Stomach (tissue), 9 donors: Measurements from ENCODE around the gene ZFYVE21. TPM values are rescaled to one million over a fixed set of nuclear protein-coding genes. Genes with fewer than 3 reads are reported as not detected.

Experiments used
- DNase-seq, 2 donors: peaks; one replicate each; pipeline versions ENCODE4 v3.0.0 to v3.0.0-alpha.2; 2013 to 2019
- H3K27ac ChIP-seq, 5 donors: fragments of 200-600 bp in 4 of 5; sonication (generic) in 4 of 5; one replicate each; pipeline ENCODE4 v1.5.1; 2013 to 2019; ENCODE audit warnings: mild to moderate bottlenecking in 1 of 5, moderate library complexity in 1 of 5
- H3K27me3 ChIP-seq, 3 donors: fragments of 200-600 bp; sonication (generic); one replicate each; pipeline ENCODE4 v1.5.1; 2017 to 2019; ENCODE audit warnings: mixed run types in 1 of 3
- H3K36me3 ChIP-seq, 4 donors: fragments of 200-600 bp; sonication (generic); 1 replicate in 3 of 4; 2 replicates in 1 of 4; pipeline ENCODE4 v1.5.1; 2016 to 2019
- H3K4me1 ChIP-seq, 4 donors: fragments of 200-600 bp; sonication (generic); one replicate each; pipeline ENCODE4 v1.5.1; 2016 to 2019
- H3K4me3 ChIP-seq, 4 donors: fragments of 200-600 bp; sonication (generic) in 3 of 4; one replicate each; pipeline ENCODE4 v1.5.1; 2016 to 2019; ENCODE audit warnings: mild to moderate bottlenecking in 1 of 4
- H3K9me3 ChIP-seq, 4 donors: fragments of 200-600 bp; sonication (generic); one replicate each; pipeline ENCODE4 v1.5.1; 2016 to 2019
- CTCF ChIP-seq, 7 experiments: fragments of 450-650 bp in 4 of 7; fragments of 200-600 bp in 3 of 7; sonication (generic) in 3 of 7; IDR thresholded peaks; one replicate each; pipeline ENCODE4 v1.5.1; 2016 to 2019; ENCODE audit warnings: antibody characterized with exemption in 7 of 7, control low read depth in 2 of 7, mild to moderate bottlenecking in 1 of 7
- EP300 ChIP-seq: sonication (generic); formaldehyde crosslinking; IDR thresholded peaks from one replicate; pipeline ENCODE4 v1.6.1; 2017; ENCODE audit warnings: antibody characterized with exemption
- POLR2A ChIP-seq, 4 donors: fragments of 450-650 bp; IDR thresholded peaks; one replicate each; pipeline ENCODE4 v1.6.1; 2016; ENCODE audit warnings: antibody characterized with exemption in 4 of 4, control low read depth in 2 of 4, mild to moderate bottlenecking in 1 of 4, moderate library complexity in 1 of 4
- POLR2AphosphoS5 ChIP-seq, 3 donors: sonication (generic); formaldehyde crosslinking; IDR thresholded peaks; one replicate each; pipeline ENCODE4 v1.6.1; 2016; ENCODE audit warnings: antibody characterized with exemption in 3 of 3
- WGBS, 5 donors: extraction: QIAGEN DNeasy Blood & Tissue Kit in 3 of 5; methylation state at CpG; one replicate each; pipeline versions ENCODE4 v1.1.5 to v1.1.7; 2013 to 2018; 5-methylcytosine and 5-hydroxymethylcytosine counted together
- intact Hi-C: fragments of 100-400 bp; cut with DNase I; formaldehyde crosslinking; loops from one replicate; pipeline ENCODE4 v1.15.1; 2023; ENCODE audit warnings: low total_unique reads
- polyA plus RNA-seq, 3 donors: library from polyadenylated mRNA; stranded (reverse); fragments of 200-250 nt; gene quantifications; one replicate each; pipeline ENCODE4 v1.2.3, GENCODE V29; 2013
- total RNA-seq, 5 donors: library from RNA; depleted of rRNA; stranded (reverse); fragments of >200 nt; gene quantifications; one replicate each; pipeline versions ENCODE4 v1.1.0 to v1.2.3, GENCODE V29; 2014 to 2016
- donor health status: healthy with polysubstance abuse.
- donor health status: Bipolar disorder and iron deficiency.
- donor health status: healthy.

The ZFYVE21 gene
- total and polyA plus RNA-seq, 8 donors, result 28.0 to 150 (median 72.9) TPM

GRCh38 chr14:103713304-103714062 lies 2.1 kb upstream of the ZFYVE21 start:
- peaks cover 46 to 90% (median 86%) of the 10 kb centered on the region in 4 donors for H3K4me1 ChIP-seq
- TF ChIP-seq POLR2AphosphoS5 (IDR thresholded peaks at IDR 0.05) (no peak), CTCF (IDR thresholded peaks at IDR 0.05) (no peak), EP300 (no peak), POLR2A (IDR thresholded peaks at IDR 0.05) (no peak)
- H3K27ac ChIP-seq, result peak overlapping the region in 3 of 5 donors; percentile 77 to 84 (median 78)
- H3K36me3 ChIP-seq, result peaks cover 0 to 8% (median 4%) of the 10 kb centered on the region in 4 donors
- H3K4me3 ChIP-seq, result no peak overlapping the region
- 86 to 91% (median 88%) methylated on average over 10 to 18 of the region's 18 CpGs for WGBS, 5 donors
- intact Hi-C loops, result no loop called here
- H3K9me3 ChIP-seq, result no peaks in the 10 kb centered on the region
- H3K27me3 ChIP-seq, result no peaks in the 10 kb centered on the region
- DNase-seq, result no peak

GRCh38 chr14:103714063-103714724 lies 1.4 kb upstream of the ZFYVE21 start:
- 71 to 76% (median 74%) methylated on average over 16 of the region's 16 CpGs for WGBS, 5 donors
- peak overlapping the region in 1 of 5 donors; percentile 93 for H3K27ac ChIP-seq
- no peaks in the 10 kb centered on the region for H3K27me3 ChIP-seq
- H3K4me3 ChIP-seq, result peak overlapping the region; percentile 75 to 95 (median 88)
- no peak for DNase-seq
- peaks cover 0 to 6% (median 2%) of the 10 kb centered on the region in 4 donors for H3K36me3 ChIP-seq
- TF ChIP-seq EP300 (no peak), POLR2AphosphoS5 (IDR thresholded peaks at IDR 0.05) (no peak), CTCF (IDR thresholded peaks at IDR 0.05) (no peak), POLR2A (IDR thresholded peaks at IDR 0.05) (no peak)
- peaks cover 48 to 90% (median 86%) of the 10 kb centered on the region in 4 donors for H3K4me1 ChIP-seq
- no peaks in the 10 kb centered on the region for H3K9me3 ChIP-seq
- intact Hi-C loops, result no loop called here

DNA sequence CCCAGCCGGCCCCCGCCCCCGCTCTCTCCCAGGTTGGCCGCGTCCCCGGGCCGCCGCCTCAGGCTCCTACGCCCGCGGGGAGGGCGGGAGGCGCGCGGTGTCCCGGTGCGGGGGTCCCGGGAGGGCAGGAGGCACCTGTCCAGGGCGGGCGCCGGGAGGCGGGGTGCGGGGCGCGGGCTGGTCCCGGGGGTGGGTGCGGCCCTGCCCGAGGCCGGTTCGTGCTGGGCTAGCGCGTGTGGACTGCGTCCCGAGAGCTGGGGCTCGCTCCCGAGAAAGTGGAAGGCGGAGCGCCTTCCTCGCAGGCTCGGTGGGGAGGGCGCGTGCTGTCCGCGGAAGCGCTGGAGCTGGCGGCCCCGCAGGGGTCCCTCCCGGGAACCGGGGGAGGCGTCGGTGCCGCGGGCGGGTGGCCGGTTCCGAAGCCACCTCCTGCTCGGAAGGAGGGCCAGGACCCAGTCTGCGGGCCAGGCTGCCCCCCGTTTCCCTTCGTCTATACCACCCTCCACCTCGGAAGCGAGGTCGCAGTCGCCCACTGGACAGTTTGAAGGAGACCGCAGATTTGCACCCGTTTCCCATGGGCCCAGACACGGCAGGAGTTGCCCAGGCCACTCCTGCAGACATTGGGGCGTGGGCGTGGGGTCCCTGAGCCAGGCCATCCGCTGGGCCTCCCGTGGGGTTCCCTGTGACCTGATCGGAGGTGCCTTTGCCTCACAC lies 636 bp downstream of the ZFYVE21 start:
- 1 to 15% (median 3%) methylated on average over 10 to 72 of the region's 72 CpGs for WGBS, 5 donors
- intact Hi-C loops, result no loop called here
- H3K4me3 ChIP-seq, result peak overlapping the region; percentile 75 to 95 (median 88)
- H3K27me3 ChIP-seq, result no peaks in the 10 kb centered on the region
- H3K4me1 ChIP-seq, result peaks cover 41 to 90% (median 78%) of the 10 kb centered on the region in 4 donors
- no peaks in the 10 kb centered on the region for H3K9me3 ChIP-seq
- TF ChIP-seq EP300 (no peak), POLR2AphosphoS5 (IDR thresholded peaks at IDR 0.05) (no peak), CTCF (IDR thresholded peaks at IDR 0.05) (no peak), POLR2A (IDR thresholded peaks at IDR 0.05) (no peak)
- H3K27ac ChIP-seq, result peak overlapping the region; percentile 64 to 94 (median 92)
- H3K36me3 ChIP-seq, result no peaks in the 10 kb centered on the region
- DNase-seq, result peak in 1 of 2 donors; percentile 75

DNA sequence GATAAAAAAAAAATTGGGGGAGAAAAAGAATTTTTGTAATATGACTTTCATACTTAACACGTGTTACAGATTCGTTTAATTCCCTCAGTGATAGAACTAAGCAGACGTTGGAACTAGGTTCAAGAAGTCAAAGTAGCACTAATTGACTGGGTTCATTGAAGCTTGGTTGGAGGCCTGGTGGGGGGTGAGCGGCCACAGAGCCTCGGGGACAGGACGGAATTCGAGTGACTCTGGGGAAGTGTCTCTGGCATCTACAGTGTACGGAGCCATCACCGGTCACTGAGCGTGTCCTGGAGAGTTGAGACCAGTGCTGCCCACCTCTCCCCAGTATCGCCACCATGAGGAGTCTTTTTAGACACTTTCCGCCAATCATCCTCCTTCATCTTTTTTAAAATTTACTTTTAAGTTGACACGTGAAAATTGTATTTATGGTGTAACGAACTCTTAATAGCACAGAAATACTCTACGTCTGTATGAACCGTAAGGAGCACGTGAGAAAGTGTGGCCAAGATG lies 1.3 kb downstream of the ZFYVE21 start:
- no peaks in the 10 kb centered on the region for H3K27me3 ChIP-seq
- H3K4me3 ChIP-seq, result peak overlapping the region; percentile 75 to 95 (median 88)
- DNase-seq, result no peak
- TF ChIP-seq EP300 (no peak), POLR2A (IDR thresholded peaks at IDR 0.05) (no peak), CTCF (IDR thresholded peaks at IDR 0.05) (no peak), POLR2AphosphoS5 (IDR thresholded peaks at IDR 0.05) (no peak)
- H3K36me3 ChIP-seq, result no peaks in the 10 kb centered on the region
- no peaks in the 10 kb centered on the region for H3K9me3 ChIP-seq
- intact Hi-C loops, result no loop called here
- H3K27ac ChIP-seq, result peak overlapping the region in 3 of 5 donors; percentile 79 to 94 (median 93)
- 75 to 78% (median 76%) methylated on average over 17 of the region's 17 CpGs for WGBS, 5 donors
- H3K4me1 ChIP-seq, result peaks cover 34 to 90% (median 75%) of the 10 kb centered on the region in 4 donors
